NCI-H2029 treated with DMSO at 0.1 percent for 48 hours (cell line): ENCODE data around the gene SEPTIN3.
"Not testable (repeated sequence)": the region's sequence is repeated elsewhere in the genome, so short reads cannot be mapped to it uniquely, and the experiment has no call there.

Experiments used
- DNase-seq: peaks from one replicate; lab custom pipeline; 2025; lab: John Stamatoyannopoulos, UW

SEPTIN3 gene

DNA sequence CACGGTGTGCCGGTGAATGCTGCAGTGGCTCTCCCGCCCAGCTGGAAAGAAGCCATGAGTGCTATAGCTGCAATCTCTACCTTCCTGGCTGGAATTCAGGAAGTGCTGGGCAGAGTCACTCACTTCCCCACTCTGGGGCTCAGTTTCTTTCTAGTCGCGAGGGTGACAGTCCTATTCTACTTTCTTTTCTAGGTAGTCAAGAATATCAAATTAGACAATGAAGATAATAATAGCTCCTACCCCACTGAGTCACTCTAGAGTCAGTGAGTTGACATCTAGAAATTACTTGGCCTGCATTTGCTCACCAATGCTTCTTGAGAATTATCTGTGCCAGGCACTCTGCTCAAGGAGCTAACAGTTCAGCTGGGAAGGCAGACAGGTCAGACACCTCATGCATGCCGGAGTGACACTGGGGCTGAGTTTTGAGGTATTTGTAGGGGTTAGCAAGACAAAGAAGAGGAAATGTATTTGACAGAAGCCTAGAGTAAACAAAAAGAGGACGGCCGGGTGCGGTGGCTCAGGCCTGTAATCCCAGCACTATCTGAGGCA, 25.5 kb upstream of the SEPTIN3 start:
- no peak for DNase-seq

DNA sequence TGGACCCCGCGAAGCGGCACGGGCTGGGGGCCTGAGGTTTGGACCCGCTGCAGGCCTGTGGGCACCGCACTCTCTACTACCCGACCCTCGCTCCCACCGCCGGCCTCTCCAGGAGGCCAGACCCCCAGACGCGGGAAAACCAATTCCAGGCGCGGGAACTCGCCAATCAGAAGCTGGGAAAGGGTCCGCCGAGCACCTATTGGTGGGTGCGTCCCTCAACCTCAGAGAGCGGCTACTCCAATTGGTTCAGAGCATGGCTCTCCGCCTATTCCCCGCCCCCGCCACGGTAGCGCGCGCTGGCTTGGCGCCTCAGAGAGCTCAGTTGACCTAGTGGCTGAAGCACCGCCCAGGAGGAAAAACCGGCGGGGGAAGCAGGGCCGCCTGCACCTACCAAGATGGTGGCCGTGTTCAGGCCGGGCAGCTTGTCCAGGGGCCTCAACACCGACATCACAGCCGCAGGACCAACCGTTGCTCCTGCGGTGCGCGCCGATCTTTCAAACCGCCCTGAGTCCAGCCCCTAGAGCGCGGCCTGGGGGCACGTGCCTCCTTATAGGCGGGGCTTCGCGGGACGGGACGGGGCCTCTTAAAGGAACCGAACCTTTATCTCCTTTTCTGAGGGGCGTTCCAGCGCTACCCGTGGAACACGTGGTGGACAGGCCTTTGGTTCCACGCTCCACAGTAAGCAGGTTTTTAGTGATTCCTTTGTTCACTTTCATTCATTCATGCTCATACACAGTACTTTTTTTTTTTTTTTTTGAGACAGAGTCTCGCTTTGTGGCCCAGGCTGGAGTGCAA, 22.4 kb upstream of the SEPTIN3 start, which contains the start of gene CENPM:
CENPM (minus strand) TSS at position 524 of the 795 bp plus-strand sequence; CDS start at position 448, 76 bp downstream.
- peak; percentile 71 for DNase-seq

DNA sequence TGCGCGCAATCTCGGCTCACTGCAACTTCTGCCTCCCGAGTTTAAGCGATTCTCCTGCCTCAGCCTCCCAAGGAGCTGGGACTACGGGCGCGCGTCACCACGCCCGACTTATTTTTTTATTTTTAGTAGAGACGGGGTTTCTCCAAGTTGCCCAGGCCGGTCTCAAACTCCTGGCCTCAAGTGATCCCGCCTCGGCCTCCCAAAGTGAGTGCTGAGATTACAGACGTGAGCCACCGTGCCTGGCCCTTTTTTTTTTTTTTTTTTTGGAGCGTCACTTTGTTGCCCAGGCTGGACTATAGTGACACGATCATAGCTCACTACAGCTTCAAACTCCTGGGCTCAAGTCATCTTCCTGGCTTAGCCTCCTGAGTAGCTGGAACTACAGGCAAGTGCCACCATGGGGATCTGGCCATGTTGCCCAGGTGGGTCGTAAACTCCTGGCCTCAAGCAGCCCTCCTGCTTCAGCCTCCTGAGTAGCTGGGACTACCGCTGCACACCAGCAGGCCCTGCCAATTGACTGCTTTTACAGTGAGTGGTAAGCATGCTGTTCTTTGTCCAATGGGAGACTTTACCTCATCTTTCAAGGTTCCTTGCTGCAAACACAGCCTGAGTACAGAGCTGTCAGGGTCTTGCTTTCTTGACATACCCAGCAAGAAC, 21.7 kb upstream of the SEPTIN3 start:
- no peak for DNase-seq

DNA sequence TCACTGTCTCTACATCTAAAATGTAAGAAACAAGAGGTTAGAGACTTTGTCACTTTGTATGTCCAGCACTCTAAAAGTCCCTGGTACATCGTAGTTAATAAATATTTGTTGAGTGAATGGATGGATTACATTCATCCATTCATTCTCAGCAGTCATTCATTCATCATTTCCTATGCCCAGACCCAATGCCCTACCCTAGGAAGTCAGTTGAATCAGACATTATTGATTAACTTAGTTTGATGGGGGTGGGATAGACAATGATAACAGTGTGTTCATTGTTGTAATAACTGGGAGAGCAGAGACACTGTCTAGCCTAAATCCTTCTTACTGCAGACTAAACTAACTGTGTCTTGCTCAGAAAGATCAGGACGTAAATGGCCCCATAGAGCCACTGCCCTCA, 21.1 kb upstream of the SEPTIN3 start:
- DNase-seq = no peak

DNA sequence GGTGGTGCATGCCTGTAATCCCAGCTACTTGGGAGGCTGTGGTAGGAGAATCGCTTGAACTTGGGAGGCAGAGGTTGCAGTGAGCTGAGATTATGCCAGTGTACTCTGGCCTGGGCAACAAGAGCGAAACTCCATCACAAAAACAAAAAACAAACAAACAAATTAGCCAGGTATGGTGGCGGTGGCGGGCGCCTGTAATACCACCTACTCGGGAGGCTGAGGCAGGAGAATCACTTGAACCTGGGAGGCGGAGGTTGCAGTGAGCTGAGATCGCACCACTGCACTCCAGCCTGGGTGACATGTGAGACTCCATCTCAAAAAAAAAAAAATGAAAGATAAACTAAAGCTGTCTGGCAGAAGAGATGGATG, 20.3 kb upstream of the SEPTIN3 start:
- not testable (repeated sequence) for DNase-seq

DNA sequence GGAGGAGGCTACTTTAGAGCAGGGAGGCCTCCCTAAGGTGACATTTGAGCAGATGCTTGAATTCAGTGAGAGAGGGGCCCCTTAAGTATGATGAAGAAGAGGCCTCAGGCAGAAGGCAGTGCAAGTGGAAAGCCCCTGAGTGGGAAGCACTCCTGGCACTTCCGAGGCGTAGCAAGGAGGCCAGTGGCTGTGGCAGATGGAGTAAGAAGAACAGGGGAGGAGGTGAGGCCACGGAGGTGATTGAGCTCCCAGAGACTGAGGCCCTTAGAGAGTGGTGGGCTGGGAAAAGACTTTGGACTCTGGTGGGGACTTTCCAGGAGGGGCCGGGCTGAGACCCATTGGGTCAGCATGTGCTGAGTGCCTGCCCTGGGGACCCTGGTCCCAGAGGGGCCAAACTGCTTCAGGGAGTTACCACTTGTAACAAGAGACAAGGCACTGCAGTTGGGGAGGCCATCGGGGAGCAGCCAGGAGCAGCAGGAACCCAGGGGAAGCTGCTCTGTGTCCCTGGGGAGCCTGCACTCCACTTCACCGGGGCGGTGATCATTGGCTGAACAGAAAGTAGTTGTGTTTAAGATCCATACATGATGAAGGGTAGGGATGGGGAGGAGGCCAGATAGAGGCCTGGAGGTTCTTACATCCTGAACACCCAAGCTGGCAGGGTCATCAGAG, 19.8 kb upstream of the SEPTIN3 start:
- DNase-seq = no peak

DNA sequence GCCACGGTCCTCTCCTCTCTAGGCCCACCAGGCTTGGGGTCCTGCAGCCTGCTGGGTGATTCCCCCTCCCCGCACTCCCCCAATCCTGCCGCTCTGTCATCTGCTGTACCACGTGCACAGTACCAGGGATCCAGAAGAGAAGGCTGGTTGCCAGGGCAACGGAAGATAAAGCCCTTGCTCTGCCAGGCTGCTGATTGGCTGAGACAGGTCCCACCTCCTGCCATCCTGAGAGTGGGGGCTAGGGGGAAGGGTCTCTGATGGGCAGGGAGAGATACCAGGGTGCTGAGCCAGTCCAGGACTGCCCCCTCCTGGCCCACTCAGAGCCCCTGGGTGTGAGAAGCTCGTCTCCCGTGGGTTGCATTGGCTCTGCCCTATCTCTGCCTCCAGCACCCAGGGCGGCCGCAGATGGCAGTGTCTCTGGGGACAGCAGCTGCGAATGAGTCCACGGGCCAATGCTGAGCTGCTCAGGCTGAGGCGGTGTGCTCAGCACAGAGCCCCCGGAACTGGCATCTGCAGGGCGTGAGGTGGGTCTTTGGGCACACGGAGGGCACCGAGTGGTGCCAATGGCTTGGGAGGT, 17.3 kb upstream of the SEPTIN3 start, which contains the start of gene SMIM45:
SMIM45 (plus strand) TSS at position 253 of the 577 bp plus-strand sequence.
- DNase-seq = no peak

DNA sequence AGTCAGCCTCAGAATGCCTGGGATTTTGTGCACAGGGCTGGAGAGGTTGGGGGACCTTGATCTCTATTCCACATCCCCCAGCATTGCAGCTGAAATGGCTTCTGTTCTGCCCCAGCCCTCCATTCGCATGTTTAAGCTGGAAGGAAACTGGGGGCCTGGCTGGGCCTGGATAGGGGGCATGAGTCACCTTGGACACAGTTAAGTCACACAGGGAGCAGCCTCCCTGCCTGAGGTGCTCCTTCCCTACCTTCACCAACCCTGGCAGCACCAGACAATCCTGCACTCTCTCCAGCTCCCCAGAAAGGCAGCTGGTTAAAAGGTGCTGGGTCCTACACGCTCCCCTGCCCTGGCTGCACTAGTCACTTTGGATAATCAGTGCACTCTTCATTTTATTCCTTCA, 16.5 kb upstream of the SEPTIN3 start:
- DNase-seq = no peak

DNA sequence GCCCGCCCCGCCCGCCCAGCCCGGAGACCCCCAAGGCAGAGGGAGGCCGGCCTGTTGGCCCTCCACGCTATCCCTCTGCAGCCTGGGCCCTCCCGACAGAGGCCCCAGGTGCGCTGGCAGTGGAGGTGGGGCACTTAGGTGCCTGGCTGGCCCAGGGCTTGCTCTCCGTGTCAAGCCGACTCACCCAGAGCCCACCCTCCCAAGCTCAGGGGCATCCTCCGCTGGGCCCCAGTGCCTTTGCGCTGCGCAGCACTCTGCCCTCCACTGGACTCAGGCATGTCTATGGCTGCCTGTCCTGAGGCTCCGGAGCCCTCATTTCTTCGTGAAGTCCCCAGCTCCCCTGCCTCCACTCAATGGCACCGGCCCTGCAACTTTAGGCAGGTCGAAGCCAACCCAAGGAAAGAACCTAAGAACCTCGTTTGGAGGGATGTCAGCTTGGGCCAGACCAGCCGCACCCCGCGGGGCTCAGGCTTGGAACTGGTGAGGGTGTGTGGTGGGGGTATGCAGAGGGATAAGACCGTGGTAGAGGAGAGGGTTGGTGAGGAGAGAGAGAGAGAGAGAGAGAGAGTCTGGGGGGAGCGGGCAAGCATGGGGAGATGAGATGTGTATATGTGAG, 11.2 kb upstream of the SEPTIN3 start:
- DNase-seq = no peak

DNA sequence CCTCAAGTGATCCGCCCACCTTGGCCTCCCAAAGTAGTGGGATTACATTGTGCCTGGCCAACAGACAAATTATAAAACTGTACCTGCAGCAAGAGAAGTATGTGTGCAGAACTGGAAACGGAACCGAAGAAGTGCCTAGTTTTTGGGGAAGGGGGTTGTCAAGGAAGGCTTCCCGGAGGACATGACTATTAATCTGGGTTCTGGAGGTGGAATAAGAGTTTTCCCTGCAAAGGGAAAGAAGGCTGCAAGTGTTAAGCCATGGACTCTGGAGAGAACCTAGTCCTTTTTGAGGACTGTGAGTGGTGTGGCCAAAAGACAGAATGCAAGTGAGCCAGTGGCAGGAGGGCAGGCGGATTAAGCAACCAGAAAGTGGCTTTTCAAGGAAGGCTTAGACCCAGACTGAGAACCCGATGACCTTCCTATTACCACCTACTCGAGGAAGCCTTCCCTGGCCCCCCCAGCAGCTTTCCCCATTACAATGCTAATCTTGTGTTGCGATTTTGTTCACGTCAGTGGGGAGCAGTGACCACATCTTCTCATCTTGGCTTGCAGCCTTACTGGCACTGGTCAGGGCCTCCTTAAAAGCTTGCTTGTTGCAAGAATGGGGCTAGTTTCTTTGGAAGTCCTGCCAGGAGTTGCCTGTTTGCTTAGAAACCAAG, 5.7 kb upstream of the SEPTIN3 start:
- DNase-seq = no peak

DNA sequence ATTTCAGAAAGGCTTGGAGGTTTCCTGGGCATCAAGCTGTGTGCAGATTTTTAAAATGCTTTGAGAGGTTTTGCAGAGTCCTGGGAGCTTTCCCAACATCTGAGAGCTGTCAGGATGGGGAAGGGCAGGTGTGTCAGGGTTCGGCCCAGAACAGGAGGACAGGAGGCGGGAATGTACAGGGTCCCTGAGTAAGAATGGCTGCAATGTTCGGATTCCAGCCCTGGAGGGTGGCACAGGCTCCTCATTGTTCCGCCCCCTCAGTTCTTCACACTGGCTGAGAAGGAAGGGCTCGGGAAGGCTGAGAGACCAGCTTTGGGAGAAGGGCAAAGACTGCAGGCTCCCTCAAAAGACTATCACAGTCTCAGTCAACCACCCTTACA, 5.1 kb upstream of the SEPTIN3 start:
- no peak for DNase-seq

DNA sequence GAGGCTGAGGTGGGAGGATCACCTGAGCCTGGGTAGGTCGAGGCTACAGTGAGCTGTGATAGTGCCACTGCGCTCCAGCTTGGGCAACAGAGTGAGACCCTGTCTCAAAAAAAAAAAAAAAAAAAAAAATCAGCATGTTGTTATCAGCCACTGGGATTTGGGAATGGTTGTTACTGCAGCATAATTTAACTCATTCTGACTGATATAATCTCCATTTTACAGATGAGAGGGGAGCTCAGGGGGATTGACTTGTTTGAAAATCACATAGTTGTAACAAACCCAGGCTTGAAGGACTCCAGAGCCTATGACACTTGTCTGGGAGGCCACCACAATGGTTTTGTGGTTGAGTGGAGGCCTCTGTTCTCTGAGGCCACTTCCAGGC, 3.0 kb upstream of the SEPTIN3 start:
- DNase-seq = no peak

DNA sequence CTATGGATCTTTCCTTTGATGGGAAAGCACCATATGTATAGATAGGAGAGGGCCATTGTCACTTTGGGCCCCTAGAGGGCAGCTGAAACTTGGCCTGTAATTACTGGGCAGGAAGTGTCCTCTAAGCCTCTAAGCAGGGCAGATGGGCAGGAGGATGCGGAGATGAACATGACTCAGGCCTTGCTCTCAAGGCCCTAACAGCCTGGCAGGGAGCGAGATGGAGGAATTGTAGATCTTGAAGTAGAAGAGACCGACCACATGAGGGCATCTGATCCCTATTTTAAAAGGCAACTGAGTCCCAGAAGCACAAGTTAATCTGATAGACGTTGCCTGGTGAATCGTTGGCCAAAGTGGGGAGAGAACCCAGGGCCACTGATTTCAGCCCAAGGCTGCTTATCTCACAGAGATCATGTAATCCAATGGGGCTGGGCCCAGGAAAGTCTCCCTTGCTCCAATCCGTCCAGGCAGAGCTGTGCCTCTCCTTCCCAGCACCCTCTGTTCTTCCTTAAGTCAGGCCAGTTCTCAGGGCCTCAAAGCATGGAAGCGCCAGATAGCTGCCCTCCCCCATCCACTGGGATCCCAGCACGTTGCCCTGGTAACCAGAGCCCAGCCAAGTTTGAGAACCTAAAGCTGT, 2.5 kb upstream of the SEPTIN3 start:
- no peak for DNase-seq

DNA sequence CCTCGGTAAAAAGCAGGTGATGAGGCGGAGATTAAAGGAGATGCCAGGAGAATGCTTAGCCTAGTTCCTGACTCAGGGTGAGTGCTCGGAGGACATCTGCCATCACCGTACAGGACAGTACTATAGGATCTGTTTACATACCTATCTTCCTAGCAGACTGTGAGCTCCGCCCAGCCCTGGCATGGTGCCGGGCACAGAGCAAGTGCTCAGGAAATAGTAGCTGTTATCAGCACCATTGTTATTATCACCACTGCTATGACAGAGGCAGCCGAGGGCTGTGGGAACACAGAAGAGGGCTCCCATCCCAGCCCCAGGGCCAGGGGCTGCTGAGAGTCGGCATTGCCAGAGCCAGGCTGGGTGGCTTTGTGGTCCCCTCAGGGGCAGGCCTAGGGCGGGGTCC, 642 bp upstream of the SEPTIN3 start:
- peak; percentile 32 for DNase-seq

DNA sequence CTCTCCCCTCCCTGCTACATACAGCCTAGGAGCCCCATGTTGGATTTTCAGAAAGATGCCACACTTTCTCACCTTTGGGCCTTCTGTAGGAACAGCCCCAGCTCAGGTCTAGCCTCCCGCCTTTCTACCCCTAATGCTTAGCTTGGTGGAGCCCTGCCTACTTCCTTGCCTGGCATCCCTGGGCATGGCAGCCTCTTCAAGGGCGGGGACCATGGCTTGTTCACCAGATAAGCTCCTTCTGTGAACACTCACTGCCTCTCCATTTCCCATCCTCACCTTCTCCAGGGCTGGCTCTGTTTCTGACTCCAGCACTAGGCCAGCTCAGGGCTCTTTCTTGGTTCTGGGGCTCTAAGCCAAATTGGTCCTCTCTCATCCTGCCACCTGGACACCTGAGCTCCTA, 1.4 kb downstream of the SEPTIN3 start:
- DNase-seq = no peak

DNA sequence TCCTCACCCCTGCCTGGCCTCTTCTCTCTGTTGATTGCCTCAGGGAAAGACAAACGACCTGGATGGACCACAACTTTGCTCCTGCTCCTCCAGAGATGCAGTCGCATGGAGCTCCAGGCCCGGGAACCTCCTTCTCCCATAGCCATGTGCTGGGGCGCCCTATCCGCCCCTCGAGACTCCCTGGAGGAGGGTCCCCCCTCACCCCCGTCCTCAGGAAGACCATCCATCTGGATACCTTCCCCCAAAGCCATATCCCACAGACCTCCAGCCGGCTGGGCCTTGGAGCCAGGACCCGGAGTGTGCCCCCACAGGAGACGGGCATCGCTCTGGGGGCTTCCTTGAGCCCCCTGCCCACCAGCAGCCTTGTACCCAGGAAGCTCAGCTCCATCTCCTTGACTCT, 2.2 kb downstream of the SEPTIN3 start:
- no peak for DNase-seq

DNA sequence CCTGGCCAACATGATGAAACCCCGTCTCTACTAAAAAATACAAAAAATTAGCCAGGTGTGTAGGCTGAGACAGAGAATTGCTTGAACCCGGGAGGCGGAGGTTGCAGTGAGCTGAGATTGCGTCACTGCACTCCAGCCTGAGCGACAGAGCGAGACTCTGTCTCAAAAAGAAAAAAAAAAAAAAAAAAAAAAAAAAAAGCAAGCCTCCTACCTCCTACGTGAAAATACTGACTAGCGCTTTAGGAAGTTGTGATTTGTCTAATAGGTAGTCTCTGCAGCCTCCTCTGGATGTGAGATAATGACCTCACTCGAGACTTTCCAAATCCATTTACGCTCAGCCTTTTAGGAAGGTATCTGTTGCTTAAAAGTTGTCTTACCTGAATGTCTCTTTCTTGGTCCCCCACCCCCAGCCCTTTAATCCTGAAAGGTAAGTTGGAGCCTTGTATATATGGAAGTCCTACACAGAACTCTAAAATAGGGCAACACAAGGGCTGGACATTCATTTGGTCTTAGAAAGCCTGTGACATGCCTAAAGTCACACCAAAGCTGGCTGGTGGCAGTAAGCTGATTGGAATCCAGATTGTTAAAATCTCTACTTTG, 5.5 kb downstream of the SEPTIN3 start:
- no peak for DNase-seq

DNA sequence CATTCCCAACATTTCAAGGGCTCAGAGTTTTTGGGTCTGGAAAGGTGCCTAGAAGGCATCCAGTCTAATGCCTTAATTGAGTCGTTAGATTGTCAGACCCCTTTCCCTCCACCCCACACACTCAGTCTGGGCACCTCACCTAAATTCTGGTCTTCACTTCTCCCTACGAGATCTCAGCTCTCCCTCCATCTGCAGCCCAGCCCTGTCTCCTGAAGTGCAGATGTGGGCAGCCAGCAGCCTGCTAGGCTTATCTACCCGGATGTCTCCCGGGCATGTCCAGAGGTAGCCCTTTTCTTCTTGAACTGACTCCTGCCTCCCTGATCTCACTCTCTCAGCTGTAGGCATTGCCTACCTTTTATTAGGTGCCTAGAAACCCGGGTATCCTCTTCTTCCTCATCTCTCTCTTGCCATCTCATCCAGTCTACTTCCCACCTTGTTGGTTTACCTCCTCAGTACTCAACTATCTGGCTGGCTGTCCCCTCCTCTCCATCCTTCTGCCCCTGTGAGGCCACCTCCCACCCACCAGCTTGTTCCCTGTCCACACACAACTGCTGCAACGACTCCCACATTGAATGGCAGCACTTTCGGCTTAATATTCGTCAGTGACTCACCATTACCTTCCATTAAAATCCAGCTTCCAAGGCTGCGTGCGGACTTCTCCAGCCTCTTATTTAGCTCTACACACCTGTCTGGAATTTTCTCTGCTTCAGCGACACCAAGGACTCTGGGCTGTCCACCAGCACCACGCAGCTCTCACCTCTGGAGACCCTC, 6.2 kb downstream of the SEPTIN3 start:
- DNase-seq = no peak

DNA sequence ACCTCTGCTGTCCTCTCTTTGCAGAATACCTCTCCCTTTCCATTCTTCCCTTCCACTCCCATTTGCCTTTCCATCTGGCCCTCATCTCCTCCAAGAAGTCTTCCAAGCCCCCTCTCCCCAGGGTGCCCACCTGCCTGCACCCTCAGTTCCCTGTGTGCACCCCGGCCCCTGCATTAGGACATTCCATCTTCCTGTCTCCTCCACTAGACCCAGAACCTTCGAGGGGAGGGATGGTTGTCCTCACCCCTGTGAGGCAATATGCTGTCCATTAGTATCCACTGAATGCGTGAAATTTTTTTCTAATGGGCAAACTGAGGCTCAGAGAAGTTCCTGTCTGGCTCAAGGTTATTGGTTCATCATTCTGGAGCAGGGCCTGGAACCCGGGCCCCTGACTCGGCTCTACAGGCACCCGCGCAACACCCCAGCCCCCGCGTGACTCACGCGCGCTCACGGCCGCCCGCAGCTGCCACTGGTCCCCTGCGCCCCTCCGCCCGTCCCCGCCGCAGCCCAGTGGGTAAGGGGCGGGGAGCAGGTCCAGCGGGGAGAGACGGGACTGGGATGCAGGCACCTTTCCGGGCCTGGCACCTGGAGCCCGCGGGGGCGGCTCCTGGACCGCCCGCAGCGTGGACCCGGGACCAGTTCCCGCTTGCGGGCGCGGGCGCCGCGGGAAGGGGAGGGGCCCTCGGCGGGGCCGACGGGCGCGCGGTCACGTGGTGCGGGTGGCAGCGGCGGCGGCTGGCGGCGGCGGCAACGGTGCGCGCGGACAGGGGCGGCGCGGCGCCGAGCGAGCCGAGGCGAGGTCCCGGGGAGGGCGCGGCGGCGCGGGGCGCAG, 7.0 kb downstream of the SEPTIN3 start:
- DNase-seq = no peak
